KOPT-K1 (cell line): ENCODE measurements around the gene DNAJC10.

ENCODE experiments used
- H3K27ac ChIP-seq: fragments of 200-600 bp; sonication (generic); 2 replicates; pipeline ENCODE4 v1.5.1; 2016; ENCODE audit warnings: antibody characterized with exemption, mild to moderate bottlenecking, low read depth, low read length; ENCODE audit not compliant: poor library complexity, severe bottlenecking
- H3K36me3 ChIP-seq: fragments of 200-600 bp; sonication (generic); 2 replicates; pipeline ENCODE4 v1.5.1; 2017; ENCODE audit warnings: antibody characterized with exemption, mild to moderate bottlenecking, low read length, moderate library complexity; ENCODE audit not compliant: insufficient read depth
- H3K9me3 ChIP-seq: fragments of 200-600 bp; sonication (generic); 2 replicates; pipeline ENCODE4 v1.5.1; 2017; ENCODE audit warnings: antibody characterized with exemption, low read length, mild to moderate bottlenecking; ENCODE audit not compliant: insufficient read depth, poor library complexity, severe bottlenecking

DNAJC10 gene

DNA sequence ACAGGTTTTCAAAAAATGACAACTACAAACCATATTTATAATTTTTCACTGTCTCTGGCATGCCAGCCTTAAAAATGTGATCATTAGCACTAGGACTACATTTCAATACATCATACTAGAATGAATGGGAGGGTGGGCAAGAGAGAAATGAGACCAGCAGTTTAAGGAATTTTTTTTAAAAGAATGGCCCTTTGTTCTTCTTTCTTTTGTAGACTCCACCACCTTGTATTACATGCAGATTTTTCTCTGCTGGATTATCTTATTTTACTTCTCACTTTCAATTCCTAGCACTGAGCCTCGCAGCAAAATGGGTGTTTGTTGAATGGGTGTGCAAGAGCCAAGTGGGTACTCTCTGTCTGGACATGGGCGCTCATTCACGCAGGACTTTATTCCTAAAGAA is 110.4 kb downstream of the DNAJC10 start:
- Histone ChIP-seq H3K9me3 (no peaks in the 10 kb centered on the region), H3K27ac (no peak overlapping the region)

DNA sequence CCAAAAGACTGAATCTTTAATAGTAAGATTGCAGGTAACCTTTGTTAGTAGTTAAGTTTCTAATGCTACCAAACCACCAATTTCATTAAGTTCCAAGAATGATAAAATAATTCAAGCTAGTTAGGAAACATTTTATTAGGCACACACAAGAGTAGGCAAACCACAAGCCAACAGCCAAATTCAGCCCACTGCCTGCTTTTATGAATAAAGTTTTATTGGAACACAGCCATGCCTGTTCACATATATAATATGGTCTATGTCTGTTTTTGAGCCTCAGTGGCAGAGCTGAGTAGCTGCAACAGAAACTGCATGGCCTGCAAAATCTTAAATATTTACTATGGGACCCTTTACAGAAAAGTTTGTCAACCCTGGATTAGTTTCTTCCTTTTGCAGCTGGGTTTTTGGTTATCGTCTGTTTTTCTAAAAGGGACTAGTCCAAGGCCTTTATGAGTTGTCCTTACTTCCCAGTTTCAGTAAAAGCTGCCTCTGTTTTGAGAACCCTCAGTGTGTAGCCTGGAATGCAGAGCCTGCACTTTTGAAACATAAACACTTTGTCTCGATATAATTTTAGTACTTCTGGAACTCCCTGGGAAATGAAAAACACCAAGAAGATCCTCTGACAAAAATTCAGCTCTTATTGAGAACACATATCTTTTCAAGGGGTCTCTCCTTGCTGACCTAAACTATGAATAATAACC is 111.3 kb downstream of the DNAJC10 start:
- H3K9me3 ChIP-seq = no peaks in the 10 kb centered on the region
- no peaks in the 10 kb centered on the region for H3K36me3 ChIP-seq
- H3K27ac ChIP-seq = no peak overlapping the region

More for the DNA sequence above, 110.4 kb downstream of the DNAJC10 start:
- H3K36me3 ChIP-seq = no peaks in the 10 kb centered on the region

DNA sequence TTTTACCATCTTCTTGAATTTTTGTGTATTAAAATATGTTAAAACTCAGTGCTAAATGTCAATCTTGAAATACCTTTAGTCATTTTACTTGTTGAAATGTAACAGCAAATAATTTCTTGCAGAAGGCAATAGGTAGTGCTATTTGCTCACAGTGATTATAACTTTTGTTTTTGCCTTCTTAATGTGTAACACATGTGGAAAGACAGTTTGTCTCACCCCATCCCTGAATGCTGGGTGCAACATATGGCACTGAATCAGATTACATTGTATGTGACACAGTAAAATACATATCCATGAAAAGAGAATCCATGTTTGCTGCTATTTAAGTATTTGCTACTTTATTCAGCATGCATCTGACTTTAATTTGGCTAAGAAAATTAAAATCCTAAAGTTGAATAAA is 115.0 kb downstream of the DNAJC10 start:
- Histone ChIP-seq H3K27ac (no peak overlapping the region), H3K36me3 (no peaks in the 10 kb centered on the region), H3K9me3 (no peaks in the 10 kb centered on the region)

DNA sequence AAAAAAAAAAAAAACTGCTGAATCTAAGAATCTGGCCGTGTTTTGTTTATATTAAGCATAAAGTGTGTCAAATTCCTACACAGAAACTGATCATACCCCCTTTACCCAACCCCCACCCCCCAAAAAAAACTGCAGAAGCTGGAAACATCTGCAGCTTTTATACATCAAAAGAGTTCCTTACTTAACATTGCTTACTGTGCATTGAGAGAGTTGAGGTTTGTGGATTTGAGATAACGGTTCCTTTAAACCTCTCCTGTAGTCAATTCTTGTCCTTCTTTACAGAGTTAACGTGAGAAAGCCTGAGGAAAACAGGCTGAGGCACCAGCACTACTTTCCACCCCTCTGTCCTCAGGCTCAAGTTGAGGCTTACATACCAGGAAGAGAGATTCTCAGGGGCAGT is 115.9 kb downstream of the DNAJC10 start:
- Histone ChIP-seq H3K27ac (no peak overlapping the region), H3K36me3 (no peaks in the 10 kb centered on the region), H3K9me3 (no peaks in the 10 kb centered on the region)

DNA sequence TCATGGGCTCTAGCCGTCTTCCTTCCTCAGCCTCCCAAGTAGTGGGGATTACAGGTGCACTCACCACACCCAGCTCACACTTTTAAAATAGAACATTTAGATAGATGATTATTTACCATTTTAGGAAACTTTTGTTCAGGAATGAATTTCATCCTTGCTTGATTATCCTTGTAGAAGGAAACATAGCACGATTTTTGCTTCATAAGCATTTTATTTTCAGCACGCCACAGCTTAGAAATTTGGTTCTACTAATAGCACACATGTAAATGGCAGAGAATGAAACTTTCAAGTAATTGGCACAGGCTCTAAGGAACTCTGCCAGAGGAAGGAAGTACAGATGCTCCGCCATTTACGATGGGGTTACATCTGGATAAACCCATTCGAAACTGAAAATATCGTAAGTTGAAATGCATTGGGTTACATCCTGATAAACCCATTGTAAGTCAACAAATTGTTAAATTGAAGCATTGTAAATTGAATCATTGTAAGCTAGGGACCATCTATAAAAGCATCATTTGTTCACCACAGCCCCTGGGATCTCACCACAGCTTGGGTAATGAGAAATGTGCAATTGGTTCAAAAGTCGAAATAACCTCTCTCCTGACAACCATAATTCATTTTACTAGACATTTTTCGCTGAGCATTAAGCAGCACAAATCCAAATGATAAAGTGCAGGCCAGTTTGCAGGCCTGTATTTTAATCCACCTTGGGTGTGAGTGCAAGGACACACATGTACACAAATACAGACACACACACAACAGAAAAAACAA is 117.2 kb downstream of the DNAJC10 start:
- Histone ChIP-seq H3K36me3 (no peaks in the 10 kb centered on the region), H3K27ac (no peak overlapping the region), H3K9me3 (no peaks in the 10 kb centered on the region)

DNA sequence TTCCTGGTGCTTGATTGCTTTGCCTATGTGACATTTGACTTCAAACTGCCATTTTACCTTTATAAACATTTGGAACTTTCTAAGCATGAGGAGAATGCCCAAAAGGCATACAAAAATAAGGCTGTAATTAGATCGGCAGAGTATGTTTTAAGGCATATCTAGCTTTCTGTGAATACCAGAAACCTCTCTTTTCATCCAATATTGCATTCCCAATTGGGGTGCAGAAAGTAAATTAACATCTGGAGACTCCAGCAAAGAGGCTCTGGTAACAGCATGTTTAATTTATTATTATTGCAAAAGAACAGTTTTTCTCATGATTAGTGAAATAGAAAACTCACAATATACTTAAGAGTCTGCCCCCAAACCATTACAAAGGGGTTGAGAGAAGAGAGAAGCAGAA is 118.2 kb downstream of the DNAJC10 start:
- no peaks in the 10 kb centered on the region for H3K9me3 ChIP-seq
- H3K36me3 ChIP-seq = no peaks in the 10 kb centered on the region

DNA sequence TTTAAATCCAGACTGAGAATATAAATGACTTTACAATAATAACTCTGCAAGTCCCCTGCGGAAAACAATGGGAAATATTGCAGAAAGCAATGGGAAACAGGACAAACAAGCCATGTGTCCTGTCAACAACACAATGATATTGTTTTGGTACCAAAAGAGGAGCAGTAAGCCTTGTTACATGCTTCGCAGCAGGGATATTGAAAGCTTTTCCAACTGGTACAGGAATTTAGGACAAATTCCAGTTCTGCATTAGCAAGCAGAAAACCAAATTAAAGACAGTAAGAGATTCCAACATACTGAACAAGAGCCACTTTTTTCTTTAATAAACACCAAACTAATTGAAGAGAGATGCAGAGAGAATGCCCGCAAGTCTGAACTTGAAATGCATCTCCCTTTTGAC is 120.4 kb downstream of the DNAJC10 start:
- H3K36me3 ChIP-seq = no peaks in the 10 kb centered on the region
- H3K27ac ChIP-seq = no peak overlapping the region
- H3K9me3 ChIP-seq = no peaks in the 10 kb centered on the region

More for the DNA sequence above, 118.2 kb downstream of the DNAJC10 start:
- no peak overlapping the region for H3K27ac ChIP-seq
